ENCODE data around the gene CCDC32. TPM values are rescaled to one million over a fixed set of nuclear protein-coding genes. Genes with fewer than 3 reads are reported as not detected.
A peak's percentile ranks its signal among the peaks of the same experiment; 100 is the strongest.

CCDC32 gene
- polyA plus RNA-seq, 1 experiment: 16.7 TPM

DNA sequence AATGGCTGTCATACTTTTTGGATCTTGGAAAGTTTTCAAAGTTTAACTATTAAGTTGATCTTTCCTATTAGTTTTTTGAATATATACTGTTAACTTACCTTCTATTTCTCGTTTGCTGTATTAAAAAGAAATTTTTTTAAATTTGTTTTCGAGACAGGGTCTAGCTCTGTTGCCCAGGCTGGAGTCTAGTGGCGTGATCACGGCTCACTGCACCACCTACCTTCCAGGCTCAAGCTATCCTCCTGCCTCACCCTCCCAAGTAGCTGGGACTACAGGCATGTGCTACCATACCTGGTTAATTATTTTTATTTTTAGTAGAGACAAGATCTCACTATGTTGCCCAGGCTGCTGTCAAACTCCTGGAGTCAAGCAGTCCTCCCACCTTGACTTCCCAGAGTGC, 33.8 kb upstream of the CCDC32 start:
- CTCF ChIA-PET: interaction anchor here (0.8 to 1.8 kb wide), 2 partner anchors 9 to 297 kb away, joined by 3 to 20 read pairs; no protein-coding TSS in a partner anchor
- no peak overlapping the region for H3K27ac ChIP-seq (ENCODE audit: low read depth, low read length)
- no peak for DNase-seq (ENCODE audit: low read depth, low spot score)

GRCh38 chr15:40598126-40598525, 33.3 kb upstream of the CCDC32 start:
- Histone ChIP-seq H3K4me3 (ENCODE audit: low read depth, low read length) (no peak overlapping the region), H3K9me3 (ENCODE audit: control insufficient read depth, insufficient read depth, low read length) (no peaks in the 10 kb centered on the region), H3K27me3 (ENCODE audit: control insufficient read depth, insufficient read depth, low read length) (no peaks in the 10 kb centered on the region), H3K27ac (ENCODE audit: low read depth, low read length) (no peak overlapping the region)
- ChIA-PET CTCF (interaction anchor here (0.8 to 1.8 kb wide), 2 partner anchors 9 to 297 kb away, joined by 3 to 20 read pairs; no protein-coding TSS in a partner anchor), POLR2A (interaction anchor here (0.7 kb wide), 1 partner anchor 33 kb away, joined by 3 read pairs; no protein-coding TSS in a partner anchor)
- TF ChIP-seq CTCF (IDR thresholded peaks at IDR 0.05; ENCODE audit: low read depth, low read length): no peak
- no peak for DNase-seq (ENCODE audit: low read depth, low spot score)

More for the DNA sequence above, 33.8 kb upstream of the CCDC32 start:
- no peak for TF ChIP-seq CTCF (IDR thresholded peaks at IDR 0.05; ENCODE audit: low read depth, low read length)
- no peaks in the 10 kb centered on the region for H3K9me3 ChIP-seq (ENCODE audit: control insufficient read depth, insufficient read depth, low read length)
- no peak overlapping the region for H3K4me3 ChIP-seq (ENCODE audit: low read depth, low read length)
- H3K27me3 ChIP-seq (ENCODE audit: control insufficient read depth, insufficient read depth, low read length): no peaks in the 10 kb centered on the region
- POLR2A ChIA-PET: interaction anchor here (0.7 kb wide), 1 partner anchor 33 kb away, joined by 3 read pairs; no protein-coding TSS in a partner anchor

DNA sequence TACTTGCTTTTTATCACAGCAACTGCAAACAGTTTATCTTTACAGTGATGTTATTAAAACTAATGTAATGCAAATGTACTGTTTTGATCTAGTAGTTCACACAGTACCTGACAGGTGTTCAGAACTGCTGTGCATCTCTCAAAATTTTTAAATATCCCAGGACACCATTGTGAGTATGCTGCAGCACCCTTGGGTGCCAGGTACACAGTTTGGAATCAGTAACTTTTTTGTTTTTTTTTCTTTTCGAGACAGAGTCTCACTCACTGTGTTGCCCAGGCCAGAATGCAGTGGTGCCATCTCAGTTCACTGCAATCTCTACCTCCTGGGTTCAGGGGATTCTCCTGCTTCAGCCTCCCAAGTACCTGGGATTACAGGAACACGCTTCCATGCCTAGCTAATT, 32.2 kb upstream of the CCDC32 start:
- POLR2A ChIA-PET: no interaction called here
- CTCF ChIA-PET: no interaction called here
- H3K9me3 ChIP-seq (ENCODE audit: control insufficient read depth, insufficient read depth, low read length): no peaks in the 10 kb centered on the region

DNA sequence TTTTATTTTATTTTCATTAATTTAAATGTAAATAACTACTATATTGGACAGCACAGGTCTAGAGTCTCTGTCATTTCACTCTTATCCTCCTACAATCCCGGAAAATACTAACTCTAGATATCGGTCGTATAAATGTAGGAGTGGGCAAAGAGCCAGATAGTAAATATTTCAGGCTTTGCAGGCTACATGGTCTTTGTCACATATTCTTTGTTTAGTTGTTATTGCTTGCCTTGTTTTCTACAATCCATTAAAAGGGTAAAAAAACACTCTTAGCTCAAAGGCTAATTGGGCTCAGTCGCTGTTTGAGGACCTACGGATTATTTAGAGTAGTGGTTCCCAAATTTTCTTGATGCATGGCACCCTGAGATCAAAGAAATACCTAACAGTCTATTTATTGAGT, 30.9 kb upstream of the CCDC32 start:
- POLR2A ChIA-PET: interaction anchor here (1.5 kb wide), 1 partner anchor 99 kb away, joined by 3 read pairs; the partner anchor contains the start of gene RAD51

More for the DNA sequence above, 32.2 kb upstream of the CCDC32 start:
- Histone ChIP-seq H3K4me3 (ENCODE audit: low read depth, low read length) (no peak overlapping the region), H3K27me3 (ENCODE audit: control insufficient read depth, insufficient read depth, low read length) (no peaks in the 10 kb centered on the region), H3K27ac (ENCODE audit: low read depth, low read length) (no peak overlapping the region)
- no peak for TF ChIP-seq CTCF (IDR thresholded peaks at IDR 0.05; ENCODE audit: low read depth, low read length)
- DNase-seq (ENCODE audit: low read depth, low spot score): no peak

More for the DNA sequence above, 30.9 kb upstream of the CCDC32 start:
- H3K27me3 ChIP-seq (ENCODE audit: control insufficient read depth, insufficient read depth, low read length): no peaks in the 10 kb centered on the region
- no peak overlapping the region for H3K27ac ChIP-seq (ENCODE audit: low read depth, low read length)
- no peak for TF ChIP-seq CTCF (IDR thresholded peaks at IDR 0.05; ENCODE audit: low read depth, low read length)
- peak overlapping the region; percentile 84; the same call in 1 of the 2 replicates for H3K4me3 ChIP-seq (ENCODE audit: low read depth, low read length)
- no peak for DNase-seq (ENCODE audit: low read depth, low spot score)
- CTCF ChIA-PET: no interaction called here
- no peaks in the 10 kb centered on the region for H3K9me3 ChIP-seq (ENCODE audit: control insufficient read depth, insufficient read depth, low read length)

Data from AG04450 (cell line).